WTC11 (cell line): ENCODE results near the gene SPATA32. TPM values are rescaled to one million over a fixed set of nuclear protein-coding genes. Genes with fewer than 3 reads are reported as not detected.

ENCODE experiments used
- ATAC-seq: fragments of 200-7000 bp; cut with Tn5 transposase; 2 replicates; pipeline ENCODE4 v1.10.0; 2021; ENCODE audit warnings: mild to moderate bottlenecking, moderate library complexity
- CTCF ChIA-PET: fragments of 300-600 bp; sonication (Branson Sonifier 250); formaldehyde crosslinking; loops from one replicate; lab custom pipeline; 2021; ENCODE audit warnings: antibody characterized with exemption; lab: Charles Lee
- POLR2A ChIA-PET: fragments of 350-600 bp; sonication (Branson Sonifier 250); formaldehyde crosslinking; loops from one replicate; lab custom pipeline; 2021; ENCODE audit warnings: antibody characterized with exemption; lab: Charles Lee
- DNase-seq: peaks from one replicate; pipeline ENCODE4 v3.0.0; 2021; ENCODE audit warnings: low spot score
- H3K27ac Mint-ChIP-seq: 2 replicates; pipeline ENCODE4 v1.8.0; 2021; ENCODE audit warnings: mixed read lengths
- H3K27me3 Mint-ChIP-seq: 2 replicates; pipeline ENCODE4 v1.8.0; 2021; ENCODE audit warnings: low read depth, mild to moderate bottlenecking, moderate library complexity, mixed read lengths
- H3K36me3 Mint-ChIP-seq: 2 replicates; pipeline ENCODE4 v1.8.0; 2021; ENCODE audit warnings: mixed read lengths
- H3K4me1 Mint-ChIP-seq: 2 replicates; pipeline ENCODE4 v1.8.0; 2022; ENCODE audit warnings: mixed read lengths
- H3K4me3 Mint-ChIP-seq: 2 replicates; pipeline ENCODE4 v1.8.0; 2021; ENCODE audit warnings: mild to moderate bottlenecking, moderate library complexity, mixed read lengths
- H3K9me3 Mint-ChIP-seq: 2 replicates; pipeline ENCODE4 v1.8.0; 2021; ENCODE audit warnings: mixed read lengths
- CBFB ChIP-seq: sonication (generic); formaldehyde crosslinking; IDR thresholded peaks from 2 replicates; pipeline ENCODE4 v1.8.1; 2022; ENCODE audit warnings: mild to moderate bottlenecking, low read depth, missing genetic modification reagents
- ESRRA ChIP-seq: sonication (generic); formaldehyde crosslinking; IDR thresholded peaks from 2 replicates; pipeline ENCODE4 v1.8.1; 2022; ENCODE audit warnings: mild to moderate bottlenecking, missing genetic modification reagents, borderline replicate concordance
- ZNF423 ChIP-seq: fragments of 250-450 bp; sonication (Bioruptor Pico); IDR thresholded peaks from 2 replicates; pipeline ENCODE4 v2.1.2; 2022; ENCODE audit warnings: mild to moderate bottlenecking, moderate library complexity
- ZNF671 ChIP-seq: fragments of 250-450 bp; sonication (Bioruptor Pico); IDR thresholded peaks from 2 replicates; pipeline ENCODE4 v1.8.0; 2021; ENCODE audit warnings: mild to moderate bottlenecking
- total RNA-seq: library from RNA; stranded (reverse); gene quantifications from 3 replicates; pipeline ENCODE4 v1.2.3, GENCODE V29; 2021
- TF ChIP-seq, protein P1 (sequence below): sonication (generic); formaldehyde crosslinking; IDR thresholded peaks from 2 replicates; pipeline ENCODE4 v1.8.1; 2023; ENCODE audit warnings: mild to moderate bottlenecking, missing genetic modification reagents, moderate library complexity
- TF ChIP-seq, protein P2 (sequence below): sonication (generic); formaldehyde crosslinking; IDR thresholded peaks from 2 replicates; pipeline ENCODE4 v1.8.0; 2023; ENCODE audit warnings: missing genetic modification reagents
- TF ChIP-seq, protein P3 (sequence below): sonication (generic); formaldehyde crosslinking; IDR thresholded peaks from 2 replicates; pipeline ENCODE4 v1.8.0; 2023; ENCODE audit warnings: mild to moderate bottlenecking, missing genetic modification reagents
- TF ChIP-seq, protein P4 (sequence below): sonication (generic); formaldehyde crosslinking; IDR thresholded peaks from 2 replicates; pipeline ENCODE4 v1.8.0; 2022; ENCODE audit warnings: missing genetic modification reagents
- TF ChIP-seq, protein P5 (sequence below): sonication (generic); formaldehyde crosslinking; IDR thresholded peaks from 2 replicates; pipeline ENCODE4 v1.8.0; 2022; ENCODE audit warnings: mild to moderate bottlenecking, missing genetic modification reagents
- TF ChIP-seq, protein P6 (sequence below): sonication (generic); formaldehyde crosslinking; IDR thresholded peaks from 2 replicates; pipeline ENCODE4 v1.8.1; 2023; ENCODE audit warnings: mild to moderate bottlenecking, moderate library complexity, missing genetic modification reagents

SPATA32 gene
- total RNA-seq, 1 experiment from 2014 or later = 0.15 TPM

DNA sequence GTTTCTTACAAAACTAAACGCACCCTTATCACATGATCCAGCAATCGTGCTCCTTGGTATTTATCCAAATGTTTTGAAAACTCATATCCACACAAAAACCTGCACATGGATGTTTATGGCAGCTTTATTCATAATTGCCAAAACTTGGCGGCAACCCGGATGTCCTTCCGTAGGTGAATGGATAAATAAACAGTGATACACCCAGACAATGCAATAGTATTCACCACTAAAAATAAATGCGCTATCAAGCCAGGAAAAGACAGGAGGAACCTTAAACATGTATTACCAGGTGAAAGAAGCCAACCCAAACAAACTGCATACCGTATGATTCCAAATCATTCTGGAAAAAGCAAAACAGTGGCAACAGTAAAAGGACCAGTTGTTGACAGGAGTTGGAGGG is 10.0 kb downstream of the SPATA32 start (continued):
- TF ChIP-seq, protein P1, sequence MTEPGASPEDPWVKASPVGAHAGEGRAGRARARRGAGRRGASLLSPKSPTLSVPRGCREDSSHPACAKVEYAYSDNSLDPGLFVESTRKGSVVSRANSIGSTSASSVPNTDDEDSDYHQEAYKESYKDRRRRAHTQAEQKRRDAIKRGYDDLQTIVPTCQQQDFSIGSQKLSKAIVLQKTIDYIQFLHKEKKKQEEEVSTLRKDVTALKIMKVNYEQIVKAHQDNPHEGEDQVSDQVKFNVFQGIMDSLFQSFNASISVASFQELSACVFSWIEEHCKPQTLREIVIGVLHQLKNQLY (CRISPR knock-in tag) = no peak
- TF ChIP-seq, protein P2, sequence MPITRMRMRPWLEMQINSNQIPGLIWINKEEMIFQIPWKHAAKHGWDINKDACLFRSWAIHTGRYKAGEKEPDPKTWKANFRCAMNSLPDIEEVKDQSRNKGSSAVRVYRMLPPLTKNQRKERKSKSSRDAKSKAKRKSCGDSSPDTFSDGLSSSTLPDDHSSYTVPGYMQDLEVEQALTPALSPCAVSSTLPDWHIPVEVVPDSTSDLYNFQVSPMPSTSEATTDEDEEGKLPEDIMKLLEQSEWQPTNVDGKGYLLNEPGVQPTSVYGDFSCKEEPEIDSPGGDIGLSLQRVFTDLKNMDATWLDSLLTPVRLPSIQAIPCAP (CRISPR knock-in tag) = no peak
- TF ChIP-seq, all 79 proteins: peak for 0

DNA sequence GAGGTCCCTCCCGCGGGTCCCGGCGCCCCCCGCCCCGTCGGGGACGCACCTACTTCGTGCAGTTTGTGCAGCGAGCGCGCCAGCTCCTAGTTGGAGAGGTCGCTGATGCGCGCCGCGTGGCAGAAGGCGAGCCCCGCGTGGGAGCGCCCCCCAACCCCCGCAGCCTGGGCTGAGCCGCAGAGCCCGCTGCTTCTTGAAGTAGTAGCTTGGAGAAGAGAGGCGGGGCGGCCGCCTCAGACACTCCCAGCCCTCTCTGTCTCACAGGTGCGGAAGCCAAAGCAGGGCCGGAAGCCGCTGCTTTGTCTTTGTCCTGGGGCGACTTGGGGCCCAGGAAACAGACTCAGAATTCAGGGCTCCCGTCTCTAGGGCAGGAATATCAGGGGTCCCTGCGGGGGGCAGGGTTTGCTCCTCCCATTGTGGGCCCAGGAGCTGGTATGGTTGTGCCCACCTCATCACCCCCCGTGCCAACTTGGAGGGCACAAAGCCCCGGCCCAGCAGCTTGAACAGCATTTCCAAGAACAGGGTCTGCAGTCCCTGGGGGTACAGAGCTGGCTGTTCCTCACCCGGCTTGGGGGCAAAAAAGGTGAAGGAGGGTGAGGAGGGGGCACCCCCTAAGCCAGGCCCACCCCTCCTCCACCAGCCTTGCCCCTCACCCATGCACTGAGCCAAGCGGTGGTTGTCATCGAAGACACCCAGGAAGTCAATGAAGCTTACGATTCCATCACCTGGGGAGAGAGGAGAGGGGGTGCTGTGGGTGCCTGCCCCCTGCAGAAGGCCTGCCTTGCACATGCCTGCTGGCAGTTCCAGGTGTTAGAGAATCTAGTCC is 13.5 kb downstream of the SPATA32 start:
- peak overlapping the region; percentile 82 for H3K27ac Mint-ChIP-seq
- ChIA-PET CTCF (interaction anchor here (0.7 to 9.1 kb wide), 20 partner anchors 8 to 179 kb away, joined by 3 to 179 read pairs (median 11); partner anchors contain the start of genes ACBD4, HEXIM1, HEXIM2 and MAP3K14), POLR2A (interaction anchor here (0.8 to 2.4 kb wide), 3 partner anchors 9 to 99 kb away, joined by 3 to 18 read pairs (median 4); partner anchors contain the start of gene HEXIM1)
- 0 out of 2 replicates have a peak, but pooled peaks have one; percentile 18 for TF ChIP-seq CBFB (CRISPR knock-in tag)
- TF ChIP-seq, protein P3, sequence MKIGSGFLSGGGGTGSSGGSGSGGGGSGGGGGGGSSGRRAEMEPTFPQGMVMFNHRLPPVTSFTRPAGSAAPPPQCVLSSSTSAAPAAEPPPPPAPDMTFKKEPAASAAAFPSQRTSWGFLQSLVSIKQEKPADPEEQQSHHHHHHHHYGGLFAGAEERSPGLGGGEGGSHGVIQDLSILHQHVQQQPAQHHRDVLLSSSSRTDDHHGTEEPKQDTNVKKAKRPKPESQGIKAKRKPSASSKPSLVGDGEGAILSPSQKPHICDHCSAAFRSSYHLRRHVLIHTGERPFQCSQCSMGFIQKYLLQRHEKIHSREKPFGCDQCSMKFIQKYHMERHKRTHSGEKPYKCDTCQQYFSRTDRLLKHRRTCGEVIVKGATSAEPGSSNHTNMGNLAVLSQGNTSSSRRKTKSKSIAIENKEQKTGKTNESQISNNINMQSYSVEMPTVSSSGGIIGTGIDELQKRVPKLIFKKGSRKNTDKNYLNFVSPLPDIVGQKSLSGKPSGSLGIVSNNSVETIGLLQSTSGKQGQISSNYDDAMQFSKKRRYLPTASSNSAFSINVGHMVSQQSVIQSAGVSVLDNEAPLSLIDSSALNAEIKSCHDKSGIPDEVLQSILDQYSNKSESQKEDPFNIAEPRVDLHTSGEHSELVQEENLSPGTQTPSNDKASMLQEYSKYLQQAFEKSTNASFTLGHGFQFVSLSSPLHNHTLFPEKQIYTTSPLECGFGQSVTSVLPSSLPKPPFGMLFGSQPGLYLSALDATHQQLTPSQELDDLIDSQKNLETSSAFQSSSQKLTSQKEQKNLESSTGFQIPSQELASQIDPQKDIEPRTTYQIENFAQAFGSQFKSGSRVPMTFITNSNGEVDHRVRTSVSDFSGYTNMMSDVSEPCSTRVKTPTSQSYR (CRISPR knock-in tag) = peak; percentile 79; the same call in 1 of the 2 replicates
- TF ChIP-seq ZNF671 (CRISPR knock-in tag) = no peak
- TF ChIP-seq ZNF423 (CRISPR knock-in tag) = 0 out of 2 replicates have a peak, but pooled peaks have one; percentile 12
- TF ChIP-seq, protein P1 (CRISPR knock-in tag) = 0 out of 2 replicates have a peak, but pooled peaks have one; percentile 78
- TF ChIP-seq, protein P4, sequence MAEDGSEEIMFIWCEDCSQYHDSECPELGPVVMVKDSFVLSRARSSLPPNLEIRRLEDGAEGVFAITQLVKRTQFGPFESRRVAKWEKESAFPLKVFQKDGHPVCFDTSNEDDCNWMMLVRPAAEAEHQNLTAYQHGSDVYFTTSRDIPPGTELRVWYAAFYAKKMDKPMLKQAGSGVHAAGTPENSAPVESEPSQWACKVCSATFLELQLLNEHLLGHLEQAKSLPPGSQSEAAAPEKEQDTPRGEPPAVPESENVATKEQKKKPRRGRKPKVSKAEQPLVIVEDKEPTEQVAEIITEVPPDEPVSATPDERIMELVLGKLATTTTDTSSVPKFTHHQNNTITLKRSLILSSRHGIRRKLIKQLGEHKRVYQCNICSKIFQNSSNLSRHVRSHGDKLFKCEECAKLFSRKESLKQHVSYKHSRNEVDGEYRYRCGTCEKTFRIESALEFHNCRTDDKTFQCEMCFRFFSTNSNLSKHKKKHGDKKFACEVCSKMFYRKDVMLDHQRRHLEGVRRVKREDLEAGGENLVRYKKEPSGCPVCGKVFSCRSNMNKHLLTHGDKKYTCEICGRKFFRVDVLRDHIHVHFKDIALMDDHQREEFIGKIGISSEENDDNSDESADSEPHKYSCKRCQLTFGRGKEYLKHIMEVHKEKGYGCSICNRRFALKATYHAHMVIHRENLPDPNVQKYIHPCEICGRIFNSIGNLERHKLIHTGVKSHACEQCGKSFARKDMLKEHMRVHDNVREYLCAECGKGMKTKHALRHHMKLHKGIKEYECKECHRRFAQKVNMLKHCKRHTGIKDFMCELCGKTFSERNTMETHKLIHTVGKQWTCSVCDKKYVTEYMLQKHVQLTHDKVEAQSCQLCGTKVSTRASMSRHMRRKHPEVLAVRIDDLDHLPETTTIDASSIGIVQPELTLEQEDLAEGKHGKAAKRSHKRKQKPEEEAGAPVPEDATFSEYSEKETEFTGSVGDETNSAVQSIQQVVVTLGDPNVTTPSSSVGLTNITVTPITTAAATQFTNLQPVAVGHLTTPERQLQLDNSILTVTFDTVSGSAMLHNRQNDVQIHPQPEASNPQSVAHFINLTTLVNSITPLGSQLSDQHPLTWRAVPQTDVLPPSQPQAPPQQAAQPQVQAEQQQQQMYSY (CRISPR knock-in tag) = 0 out of 2 replicates have a peak, but pooled peaks have one; percentile 1
- 0 out of 2 replicates have a peak, but pooled peaks have one; percentile 28 for TF ChIP-seq ESRRA (CRISPR knock-in tag)
- TF ChIP-seq, protein P5, sequence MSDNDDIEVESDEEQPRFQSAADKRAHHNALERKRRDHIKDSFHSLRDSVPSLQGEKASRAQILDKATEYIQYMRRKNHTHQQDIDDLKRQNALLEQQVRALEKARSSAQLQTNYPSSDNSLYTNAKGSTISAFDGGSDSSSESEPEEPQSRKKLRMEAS (CRISPR knock-in tag) = peak; percentile 7; the same call in 1 of the 2 replicates
- TF ChIP-seq, protein P6, sequence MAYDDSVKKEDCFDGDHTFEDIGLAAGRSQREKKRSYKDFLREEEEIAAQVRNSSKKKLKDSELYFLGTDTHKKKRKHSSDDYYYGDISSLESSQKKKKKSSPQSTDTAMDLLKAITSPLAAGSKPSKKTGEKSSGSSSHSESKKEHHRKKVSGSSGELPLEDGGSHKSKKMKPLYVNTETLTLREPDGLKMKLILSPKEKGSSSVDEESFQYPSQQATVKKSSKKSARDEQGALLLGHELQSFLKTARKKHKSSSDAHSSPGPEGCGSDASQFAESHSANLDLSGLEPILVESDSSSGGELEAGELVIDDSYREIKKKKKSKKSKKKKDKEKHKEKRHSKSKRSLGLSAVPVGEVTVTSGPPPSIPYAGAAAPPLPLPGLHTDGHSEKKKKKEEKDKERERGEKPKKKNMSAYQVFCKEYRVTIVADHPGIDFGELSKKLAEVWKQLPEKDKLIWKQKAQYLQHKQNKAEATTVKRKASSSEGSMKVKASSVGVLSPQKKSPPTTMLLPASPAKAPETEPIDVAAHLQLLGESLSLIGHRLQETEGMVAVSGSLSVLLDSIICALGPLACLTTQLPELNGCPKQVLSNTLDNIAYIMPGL = no peak
- peaks cover 18% of the 10 kb centered on the region for H3K4me1 Mint-ChIP-seq
- H3K4me3 Mint-ChIP-seq = peak overlapping the region; percentile 83
- DNase-seq (peak; percentile 68), ATAC-seq (peak; percentile 39)
- H3K27me3 Mint-ChIP-seq = no peaks in the 10 kb centered on the region; the same call in none of the 2 replicates
- H3K36me3 Mint-ChIP-seq = peaks cover 7% of the 10 kb centered on the region
- H3K9me3 Mint-ChIP-seq = no peaks in the 10 kb centered on the region
